Measurements from ENCODE around the gene NPAS3.

- TF ChIP-seq, protein P1, sequence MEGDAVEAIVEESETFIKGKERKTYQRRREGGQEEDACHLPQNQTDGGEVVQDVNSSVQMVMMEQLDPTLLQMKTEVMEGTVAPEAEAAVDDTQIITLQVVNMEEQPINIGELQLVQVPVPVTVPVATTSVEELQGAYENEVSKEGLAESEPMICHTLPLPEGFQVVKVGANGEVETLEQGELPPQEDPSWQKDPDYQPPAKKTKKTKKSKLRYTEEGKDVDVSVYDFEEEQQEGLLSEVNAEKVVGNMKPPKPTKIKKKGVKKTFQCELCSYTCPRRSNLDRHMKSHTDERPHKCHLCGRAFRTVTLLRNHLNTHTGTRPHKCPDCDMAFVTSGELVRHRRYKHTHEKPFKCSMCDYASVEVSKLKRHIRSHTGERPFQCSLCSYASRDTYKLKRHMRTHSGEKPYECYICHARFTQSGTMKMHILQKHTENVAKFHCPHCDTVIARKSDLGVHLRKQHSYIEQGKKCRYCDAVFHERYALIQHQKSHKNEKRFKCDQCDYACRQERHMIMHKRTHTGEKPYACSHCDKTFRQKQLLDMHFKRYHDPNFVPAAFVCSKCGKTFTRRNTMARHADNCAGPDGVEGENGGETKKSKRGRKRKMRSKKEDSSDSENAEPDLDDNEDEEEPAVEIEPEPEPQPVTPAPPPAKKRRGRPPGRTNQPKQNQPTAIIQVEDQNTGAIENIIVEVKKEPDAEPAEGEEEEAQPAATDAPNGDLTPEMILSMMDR (conservative IDR thresholded peaks at IDR 0.05; ENCODE audit: low read depth, low read length): no peak
- TF ChIP-seq EZH2 (IDR thresholded peaks at IDR 0.05; ENCODE audit: borderline replicate concordance, low read depth, low read length, poor library complexity, severe bottlenecking): no peak
Observed at GRCh38 chr14:33711811-33712216, 773.1 kb downstream of the NPAS3 start.
